Femur (tissue), 1 donor: ENCODE measurements around the gene COL4A2.

Experiments used
- DNase-seq: peaks from one replicate; pipeline ENCODE4 v3.0.0-alpha.2; 2017

COL4A2 gene

GRCh38 chr13:110341445-110342244, 34.6 kb downstream of the COL4A2 start:
- no peak for DNase-seq

- DNase-seq = no peak
These were observed 35.4 kb downstream of the COL4A2 start for GRCh38 chr13:110342474-110342873.

- peak; percentile 23 for DNase-seq
These were observed 36.3 kb downstream of the COL4A2 start for GRCh38 chr13:110343241-110343865.

GRCh38 chr13:110344320-110344719, 37.2 kb downstream of the COL4A2 start:
- DNase-seq = no peak

GRCh38 chr13:110345266-110345665, 38.2 kb downstream of the COL4A2 start:
- DNase-seq = peak; percentile 6

- DNase-seq = peak; percentile 8
These were observed 38.6 kb downstream of the COL4A2 start for GRCh38 chr13:110345701-110346100.

GRCh38 chr13:110346661-110347067, 39.6 kb downstream of the COL4A2 start:
- DNase-seq = no peak

GRCh38 chr13:110347088-110347487, 40.0 kb downstream of the COL4A2 start:
- DNase-seq = no peak

- no peak for DNase-seq
These were observed 40.6 kb downstream of the COL4A2 start for GRCh38 chr13:110347535-110348308.

GRCh38 chr13:110348309-110349105, 41.4 kb downstream of the COL4A2 start:
- DNase-seq = no peak

GRCh38 chr13:110349239-110349638, 42.2 kb downstream of the COL4A2 start:
- peak; percentile 61 for DNase-seq

GRCh38 chr13:110350049-110350448, 43.0 kb downstream of the COL4A2 start:
- DNase-seq = no peak

GRCh38 chr13:110350509-110350908, 43.4 kb downstream of the COL4A2 start:
- DNase-seq = no peak

GRCh38 chr13:110351636-110352420, 44.7 kb downstream of the COL4A2 start:
- DNase-seq = no peak

GRCh38 chr13:110352735-110353134, 45.7 kb downstream of the COL4A2 start:
- DNase-seq = no peak

GRCh38 chr13:110353339-110353977, 46.4 kb downstream of the COL4A2 start:
- no peak for DNase-seq

GRCh38 chr13:110354123-110354627, 47.1 kb downstream of the COL4A2 start:
- DNase-seq = no peak

- no peak for DNase-seq
These were observed 47.8 kb downstream of the COL4A2 start for GRCh38 chr13:110354715-110355473.

GRCh38 chr13:110356362-110356761, 49.3 kb downstream of the COL4A2 start:
- no peak for DNase-seq

GRCh38 chr13:110358381-110358780, 51.3 kb downstream of the COL4A2 start:
- DNase-seq = no peak
